HG03521 (cell line): ENCODE measurements around the gene STOML2.
A peak's percentile ranks its signal among the peaks of the same experiment; 100 is the strongest.

ENCODE experiments used
- ATAC-seq: cut with Tn5 transposase; IDR thresholded peaks from one replicate; pipeline ENCODE4 v1.9.1; 2021; ENCODE audit warnings: mild to moderate bottlenecking, moderate library complexity; ENCODE audit not compliant: unreplicated experiment

STOML2 gene

GRCh38 chr9:35072461-35073278 is 30.3 kb downstream of the STOML2 start, which contains the start of gene VCP:
TSS of gene VCP (minus strand) at chr9:35072625. CDS start at chr9:35072353, 272 bp downstream.
- peak; percentile 86 for ATAC-seq

GRCh38 chr9:35071814-35072460 is 31.0 kb downstream of the STOML2 start:
- ATAC-seq: peak; percentile 49

GRCh38 chr9:35070823-35071813 is 31.8 kb downstream of the STOML2 start:
- ATAC-seq: no peak

- no peak for ATAC-seq
These were observed 33.9 kb downstream of the STOML2 start for GRCh38 chr9:35069020-35069419.

- ATAC-seq: no peak
These were observed 35.9 kb downstream of the STOML2 start for GRCh38 chr9:35067056-35067455.

- no peak for ATAC-seq
These were observed 42.3 kb downstream of the STOML2 start for GRCh38 chr9:35060548-35061207.

GRCh38 chr9:35059438-35059837 is 43.5 kb downstream of the STOML2 start:
- no peak for ATAC-seq

- no peak for ATAC-seq
These were observed 45.7 kb downstream of the STOML2 start for GRCh38 chr9:35057271-35057620.

- ATAC-seq: no peak
These were observed 46.2 kb downstream of the STOML2 start for GRCh38 chr9:35056571-35057270.

- no peak for ATAC-seq
These were observed 47.9 kb downstream of the STOML2 start for GRCh38 chr9:35054871-35055644.

- ATAC-seq: no peak
These were observed 48.6 kb downstream of the STOML2 start for GRCh38 chr9:35054185-35054835.

- ATAC-seq: no peak
These were observed 51.6 kb downstream of the STOML2 start for GRCh38 chr9:35051069-35051967.
